Measurements from ENCODE around the gene RPL14. TPM values are rescaled to one million over a fixed set of nuclear protein-coding genes. Genes with fewer than 3 reads are reported as not detected.
"Not testable (repeated sequence)": the region's sequence is repeated elsewhere in the genome, so short reads cannot be mapped to it uniquely, and the experiment has no call there.

Gene RPL14
- polyA plus RNA-seq (ENCODE audit: insufficient read length in 4 of 4) = 1,000 to 10,000 TPM; 1,587 to 1,939 (median 1,735) TPM

GRCh38 chr3:40456940-40457823 lies at the start of gene RPL14:
Gene RPL14, plus strand, starts transcription at chr3:40457339. Its CDS starts 133 bp downstream, at chr3:40457472.
- peak; percentile 86 to 90 (median 90) for DNase-seq (ENCODE audit: low read depth in 4 of 4, low spot score in 2 of 4)

DNA sequence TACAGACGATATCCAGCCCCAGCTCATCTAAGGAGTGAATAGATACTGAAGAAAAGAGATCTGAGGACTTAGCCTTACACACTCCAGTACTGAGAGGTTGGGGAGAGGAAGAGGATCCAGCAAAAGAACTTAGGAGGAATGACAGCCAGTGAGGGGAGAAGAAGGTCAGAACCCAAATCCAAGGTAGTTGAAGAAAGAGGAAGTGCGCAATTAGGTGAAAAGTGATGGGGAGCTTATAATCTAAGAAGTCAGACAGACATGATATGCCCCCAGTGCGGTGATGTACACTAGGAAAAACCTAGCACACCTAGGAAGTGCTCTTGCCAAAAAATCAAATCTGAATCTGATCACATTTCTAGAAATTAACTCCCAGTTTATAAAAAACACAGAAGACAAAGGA lies 49.5 kb upstream of the RPL14 start:
- DNase-seq (ENCODE audit: low read depth in 4 of 4, low spot score in 2 of 4) = no peak

- DNase-seq (ENCODE audit: low read depth in 4 of 4, low spot score in 2 of 4) = no peak
These were observed 42.9 kb upstream of the RPL14 start for GRCh38 chr3:40414270-40414669.

DNA sequence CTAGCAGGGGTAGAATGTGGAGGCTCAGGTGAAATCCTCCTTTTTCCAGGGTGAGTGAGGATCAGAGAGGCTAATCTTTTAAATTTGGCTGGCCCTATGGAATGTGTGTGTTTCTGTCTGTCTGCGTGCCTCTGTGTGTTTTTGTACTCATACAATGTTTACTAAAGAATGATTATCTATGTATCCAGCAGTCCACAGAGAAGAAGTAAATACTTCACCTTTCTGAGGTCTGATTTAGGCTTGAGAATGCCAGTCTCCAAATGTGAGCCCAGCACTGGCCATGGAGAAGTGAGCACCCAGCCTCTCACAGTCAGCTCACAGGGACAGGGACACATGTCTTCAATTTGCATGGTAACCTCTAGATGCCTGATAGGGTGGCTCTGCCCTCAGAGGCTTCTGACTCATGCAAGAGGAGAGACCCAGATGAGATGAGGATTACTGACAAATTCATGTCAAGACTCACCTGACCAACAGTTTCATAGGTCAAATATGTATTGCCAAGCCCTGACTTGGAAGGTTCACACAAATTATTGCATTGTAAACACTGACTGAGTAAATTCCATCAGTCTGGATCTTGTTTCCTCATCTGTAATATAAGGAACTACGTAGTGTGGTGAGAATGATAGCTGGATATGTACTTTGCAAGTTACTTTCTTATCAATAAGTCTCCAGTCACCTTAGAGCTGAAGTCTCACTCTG lies 39.1 kb upstream of the RPL14 start:
- no peak for DNase-seq (ENCODE audit: low read depth in 4 of 4, low spot score in 2 of 4)

DNA sequence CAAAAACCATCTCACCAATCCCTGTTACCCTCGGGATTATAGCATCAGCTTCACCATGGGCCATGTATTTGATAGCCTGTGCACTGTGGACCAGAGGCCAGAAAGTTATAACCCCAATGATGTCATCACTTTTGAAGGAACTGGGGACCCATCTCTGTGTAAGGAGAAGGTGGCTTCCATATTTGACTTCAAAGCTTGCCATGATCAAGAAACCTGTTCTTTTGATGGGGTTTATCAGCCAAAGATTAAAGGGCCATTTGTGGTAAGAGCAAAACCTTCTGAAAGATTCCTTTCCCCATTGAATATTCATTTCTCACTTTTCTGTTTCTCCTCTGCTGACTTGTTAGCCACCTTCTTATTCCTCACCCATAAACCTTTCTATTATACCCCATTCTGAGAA lies 34.3 kb upstream of the RPL14 start:
- DNase-seq (ENCODE audit: low read depth in 4 of 4, low spot score in 2 of 4) = no peak

DNA sequence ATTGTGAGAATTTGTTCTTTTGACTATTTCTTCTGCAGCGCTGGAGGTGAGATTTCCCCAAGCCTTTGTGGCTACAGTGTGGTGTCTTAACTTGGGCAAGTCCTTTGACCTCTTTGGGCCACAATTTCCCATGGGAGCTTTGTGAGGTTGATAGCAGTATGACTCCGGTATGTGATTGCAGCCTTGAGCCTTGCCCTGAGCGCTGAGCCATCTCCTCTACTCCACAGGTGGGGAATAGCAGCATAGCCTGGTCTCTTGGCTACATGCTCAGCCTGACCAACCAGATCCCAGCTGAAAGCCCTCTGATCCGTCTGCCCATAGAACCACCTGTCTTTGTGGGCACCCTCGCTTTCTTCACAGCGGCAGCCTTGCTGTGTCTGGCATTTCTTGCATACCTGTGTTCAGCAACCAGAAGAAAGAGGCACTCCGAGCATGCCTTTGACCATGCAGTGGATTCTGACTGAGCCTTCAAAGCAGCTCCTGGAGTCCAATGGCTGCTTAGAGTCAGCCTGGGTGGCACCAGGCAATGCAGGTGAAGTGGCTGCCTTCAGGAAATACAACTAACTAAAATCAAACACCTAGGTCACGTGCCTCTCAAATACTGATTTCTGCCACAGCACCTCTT lies 30.0 kb upstream of the RPL14 start:
- no peak for DNase-seq (ENCODE audit: low read depth in 4 of 4, low spot score in 2 of 4)

DNA sequence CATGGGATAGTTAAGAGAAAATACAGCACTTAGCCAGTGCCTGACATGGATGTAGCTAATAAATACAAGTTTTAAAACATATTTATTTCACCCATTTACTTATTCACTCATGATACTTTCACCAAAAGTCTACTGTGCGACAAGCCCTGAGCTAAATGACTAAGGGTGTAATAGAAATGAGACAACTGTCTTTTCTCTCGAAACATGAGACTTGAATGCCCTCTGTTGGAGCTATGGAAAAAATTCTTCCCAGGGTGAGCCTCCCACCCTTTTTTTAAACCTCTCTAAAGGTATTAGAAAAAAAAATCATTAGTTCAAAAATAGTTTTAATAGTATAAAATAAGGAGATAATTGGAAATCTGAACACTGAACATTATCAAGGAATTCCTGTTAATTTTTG lies 24.3 kb upstream of the RPL14 start:
- DNase-seq (ENCODE audit: low read depth in 4 of 4, low spot score in 2 of 4) = no peak

DNA sequence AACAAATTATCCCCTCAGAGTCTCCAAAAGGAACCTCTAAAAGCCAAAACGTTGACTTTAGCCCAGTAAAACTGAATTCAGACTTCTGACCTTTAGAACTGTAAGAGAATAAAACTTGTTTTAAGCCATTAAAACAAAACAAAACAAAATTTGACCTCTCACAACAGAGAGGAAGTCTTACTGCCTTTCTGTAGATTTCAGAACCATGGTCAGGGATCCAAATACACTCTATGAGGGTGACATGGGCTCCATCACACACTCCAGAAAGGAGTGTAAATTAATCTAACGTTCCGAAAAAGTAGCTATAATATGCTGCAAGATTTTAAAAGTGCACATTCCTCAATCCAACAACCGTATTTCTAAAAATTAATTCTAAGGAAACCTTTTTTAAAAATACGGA lies 19.2 kb upstream of the RPL14 start:
- DNase-seq (ENCODE audit: low read depth in 4 of 4, low spot score in 2 of 4) = no peak

GRCh38 chr3:40445062-40445461 lies 12.1 kb upstream of the RPL14 start:
- DNase-seq (ENCODE audit: low read depth in 4 of 4, low spot score in 2 of 4) = no peak

DNA sequence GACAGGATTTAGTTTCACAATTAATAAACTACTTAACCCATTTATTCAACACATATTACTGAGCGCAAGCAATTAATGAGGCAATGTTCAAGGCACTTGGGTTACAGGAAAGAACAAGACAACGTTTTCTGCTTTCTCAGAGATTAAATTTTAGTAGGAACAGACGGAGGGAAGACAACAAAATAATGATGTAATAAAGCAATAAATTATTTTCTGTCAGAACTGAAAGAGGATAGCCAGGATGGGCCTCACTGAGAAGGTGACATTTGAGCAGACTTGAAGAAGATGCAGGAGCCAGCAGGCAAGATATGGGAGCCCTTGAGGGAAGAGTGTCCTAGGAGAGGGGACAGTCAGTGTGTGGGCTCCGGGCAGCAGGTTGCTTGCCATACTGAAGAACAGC lies 11.3 kb upstream of the RPL14 start:
- DNase-seq (ENCODE audit: low read depth in 4 of 4, low spot score in 2 of 4) = no peak

DNA sequence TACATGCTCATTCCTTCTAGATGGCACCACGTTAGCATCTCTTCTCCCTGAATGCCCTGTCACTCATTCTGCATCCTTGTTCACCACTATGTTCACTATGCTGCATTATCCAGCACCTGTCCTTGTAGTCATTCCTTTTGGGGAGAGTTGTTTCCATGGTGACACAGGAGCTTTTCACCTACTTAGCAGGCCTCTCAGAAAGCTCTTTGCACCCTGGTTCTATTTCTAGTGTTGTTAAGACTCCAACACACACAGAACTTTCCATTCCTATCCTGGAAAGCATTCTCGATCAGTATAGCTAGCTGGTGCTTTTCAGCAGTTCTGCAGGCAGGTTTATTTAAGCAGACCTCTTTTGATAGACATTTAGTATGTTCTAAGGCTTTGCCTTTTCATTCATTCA lies 6.7 kb upstream of the RPL14 start:
- no peak for DNase-seq (ENCODE audit: low read depth in 4 of 4, low spot score in 2 of 4)

- DNase-seq (ENCODE audit: low read depth in 4 of 4, low spot score in 2 of 4) = no peak
These were observed 5.6 kb upstream of the RPL14 start for GRCh38 chr3:40451551-40451950.

DNA sequence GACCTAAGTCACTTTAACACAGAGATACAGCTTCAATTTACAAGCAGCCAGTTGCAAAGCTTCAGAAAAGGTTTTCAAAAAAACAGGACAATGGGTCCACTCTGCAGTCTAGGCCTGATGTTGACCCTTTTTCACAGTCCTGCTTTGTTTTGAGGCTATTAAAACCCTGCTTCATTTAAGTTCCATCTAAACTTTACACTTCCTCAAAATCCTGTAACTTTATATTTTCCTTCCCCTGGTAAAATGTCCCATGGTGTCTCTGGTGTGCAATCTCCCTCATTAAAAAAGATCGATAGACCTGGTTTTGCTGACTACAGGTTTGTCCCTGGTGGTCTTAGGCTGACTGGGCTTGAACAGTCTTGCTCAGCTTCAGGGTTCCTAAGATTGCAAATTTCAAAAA lies 5.1 kb upstream of the RPL14 start:
- no peak for DNase-seq (ENCODE audit: low read depth in 4 of 4, low spot score in 2 of 4)

GRCh38 chr3:40452562-40452875 lies 4.6 kb upstream of the RPL14 start:
- no peak for DNase-seq (ENCODE audit: low read depth in 4 of 4, low spot score in 2 of 4)

- DNase-seq (ENCODE audit: low read depth in 4 of 4, low spot score in 2 of 4) = peak; percentile 91 to 97 (median 92)
These were observed 4.0 kb upstream of the RPL14 start for GRCh38 chr3:40452876-40453730.

DNA sequence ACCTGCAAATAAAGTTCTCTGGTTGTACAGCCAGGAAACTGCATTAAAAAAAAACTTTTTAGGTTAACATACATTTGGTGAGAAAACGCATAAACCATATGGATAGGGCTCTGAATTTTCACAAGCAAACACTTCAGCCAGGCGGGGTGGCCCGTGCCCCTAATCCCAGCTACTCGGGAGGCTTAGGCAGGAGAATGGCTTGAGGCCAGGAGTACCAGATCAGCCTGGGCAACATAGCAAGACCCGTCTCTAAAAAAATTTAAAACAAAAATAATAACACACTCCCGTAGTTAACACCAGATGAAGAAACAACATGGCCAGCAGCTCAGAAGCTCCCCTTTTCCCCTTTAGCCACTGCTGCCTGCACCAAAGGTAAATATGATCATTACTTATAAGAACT lies 3.2 kb upstream of the RPL14 start:
- DNase-seq (ENCODE audit: low read depth in 4 of 4, low spot score in 2 of 4) = no peak

DNA sequence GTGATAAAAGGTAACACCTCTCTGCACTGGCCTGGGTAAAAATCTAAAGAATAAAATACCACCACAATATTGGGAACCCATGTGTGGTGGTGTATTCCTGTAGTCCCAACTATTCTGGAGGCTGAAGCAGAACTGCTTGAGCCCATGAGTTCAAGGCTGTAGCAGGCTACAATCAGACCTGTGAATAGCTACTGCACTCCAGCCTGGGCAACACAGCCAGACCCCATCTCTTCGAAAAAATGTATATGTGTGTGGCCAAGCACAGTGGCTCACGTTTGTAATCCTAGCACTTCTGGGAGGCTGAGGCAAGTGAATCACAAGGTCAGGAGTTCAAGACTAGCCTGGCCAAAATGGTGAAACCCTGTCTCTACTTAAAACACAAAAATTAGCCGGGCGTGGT lies 1.8 kb upstream of the RPL14 start:
- no peak for DNase-seq (ENCODE audit: low read depth in 4 of 4, low spot score in 2 of 4)

DNA sequence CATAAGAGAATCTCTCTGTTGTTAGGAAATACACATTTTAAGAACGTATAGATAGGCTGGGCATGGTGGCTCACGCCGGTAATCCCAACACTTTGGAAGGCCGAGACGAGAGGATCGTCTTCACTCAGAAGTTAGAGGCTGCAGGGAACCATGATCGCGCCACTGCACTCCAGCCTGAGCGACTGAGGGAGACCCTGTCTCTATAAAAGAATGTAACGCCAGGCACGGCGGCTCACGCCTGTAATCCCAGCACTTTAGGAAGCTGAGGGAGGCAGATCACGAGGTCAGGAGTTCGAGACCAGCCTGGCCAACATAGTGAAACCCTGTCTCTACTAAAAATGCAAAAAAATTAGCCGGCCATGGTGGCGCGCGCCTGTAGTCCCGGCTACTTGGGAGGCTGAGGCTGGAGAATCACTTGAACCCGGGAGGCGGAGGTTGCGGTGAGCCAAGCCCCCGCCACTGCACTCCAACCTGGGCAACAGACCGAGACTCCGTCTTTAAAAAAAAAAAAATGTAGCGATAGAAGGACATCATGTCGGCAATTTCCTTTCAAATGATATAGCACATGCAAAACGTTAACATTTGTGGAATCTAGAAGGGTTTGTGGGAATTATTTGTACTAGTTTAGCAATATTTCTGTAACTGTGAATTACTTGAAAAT lies 730 bp upstream of the RPL14 start:
- no peak for DNase-seq (ENCODE audit: low read depth in 4 of 4, low spot score in 2 of 4)

DNA sequence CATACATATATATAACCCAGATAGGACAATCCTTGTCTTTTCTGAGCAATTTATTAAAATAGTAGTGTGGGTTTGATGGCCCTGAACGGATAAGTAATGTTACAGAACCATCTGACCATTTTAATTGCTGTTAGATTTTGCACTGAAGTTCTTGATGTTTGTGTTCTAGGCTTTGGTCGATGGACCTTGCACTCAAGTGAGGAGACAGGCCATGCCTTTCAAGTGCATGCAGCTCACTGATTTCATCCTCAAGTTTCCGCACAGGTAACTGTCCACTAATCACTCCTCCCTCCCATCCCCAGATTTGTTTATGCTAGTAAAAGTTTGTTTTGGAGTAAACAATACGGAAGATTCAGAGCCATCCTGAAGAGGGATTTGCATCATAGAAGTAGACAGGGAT lies 1.3 kb downstream of the RPL14 start:
- no peak for DNase-seq (ENCODE audit: low read depth in 4 of 4, low spot score in 2 of 4)

DNA sequence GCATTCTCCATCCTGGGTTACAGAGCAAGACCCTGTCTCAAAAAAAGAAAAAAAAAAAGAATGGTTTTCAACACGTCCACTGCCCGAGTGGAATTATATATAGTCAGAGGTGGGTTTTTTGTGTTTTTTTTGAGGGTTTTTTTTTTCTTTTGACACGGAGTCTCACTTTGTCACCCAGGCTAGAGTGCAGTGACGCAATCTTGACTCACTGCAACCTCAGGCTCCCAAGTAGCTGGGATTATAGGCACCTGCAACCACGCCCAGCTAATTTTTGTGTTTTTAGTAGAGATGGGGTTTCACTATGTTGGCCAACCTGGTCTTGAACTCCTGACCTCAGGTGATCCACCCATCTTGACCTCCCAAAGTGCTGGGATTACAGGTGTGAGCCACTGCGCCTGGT lies 3.3 kb downstream of the RPL14 start:
- DNase-seq (ENCODE audit: low read depth in 4 of 4, low spot score in 2 of 4) = not testable (repeated sequence)

Measured in left renal cortex interstitium (tissue), 4 donors.